ENCODE results near the gene PEX14. TPM values are rescaled to one million over a fixed set of nuclear protein-coding genes. Genes with fewer than 3 reads are reported as not detected.

PEX14 gene
- total RNA-seq, 1 donor: 17.3 TPM

DNA sequence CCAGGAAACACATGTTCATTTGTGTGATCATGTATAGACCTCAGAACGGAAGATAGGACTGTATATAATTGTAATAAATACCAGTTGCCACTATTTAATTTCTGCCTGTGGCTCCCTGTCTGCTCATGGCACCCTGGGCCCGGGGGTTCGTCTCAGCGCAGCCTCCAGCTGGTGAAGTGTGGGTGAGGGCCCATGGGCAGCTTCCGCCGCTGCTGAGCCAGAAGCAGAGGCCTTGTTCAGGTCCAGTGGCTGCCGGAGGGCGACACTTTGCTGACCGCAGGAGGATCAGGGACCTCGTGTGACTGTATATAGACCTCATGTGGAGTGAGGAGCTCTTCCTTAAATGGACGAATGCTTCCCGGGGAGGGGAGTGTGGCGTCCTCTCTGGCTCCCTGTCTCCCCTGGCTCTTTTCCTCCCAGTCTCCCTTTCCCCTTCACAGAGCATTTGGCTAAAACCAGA is 155.9 kb downstream of the PEX14 start:
- H3K4me3 ChIP-seq (ENCODE audit: low read depth, low read length): no peak overlapping the region

GRCh38 chr1:10631121-10631810 is 156.5 kb downstream of the PEX14 start:
- TF ChIP-seq CTCF (IDR thresholded peaks at IDR 0.05; ENCODE audit: insufficient read depth, low read depth, low read length): no peak
- no peak overlapping the region for H3K4me3 ChIP-seq (ENCODE audit: low read depth, low read length)
- no peak for DNase-seq (ENCODE audit: low read depth)

More for the DNA sequence above, 155.9 kb downstream of the PEX14 start:
- TF ChIP-seq CTCF (IDR thresholded peaks at IDR 0.05; ENCODE audit: insufficient read depth, low read depth, low read length): no peak
- no peak for DNase-seq (ENCODE audit: low read depth)

GRCh38 chr1:10631811-10632593 is 157.3 kb downstream of the PEX14 start:
- no peak overlapping the region for H3K4me3 ChIP-seq (ENCODE audit: low read depth, low read length)
- DNase-seq (ENCODE audit: low read depth): no peak
- no peak for TF ChIP-seq CTCF (IDR thresholded peaks at IDR 0.05; ENCODE audit: insufficient read depth, low read depth, low read length)

GRCh38 chr1:10632691-10633090 is 157.9 kb downstream of the PEX14 start:
- no peak for TF ChIP-seq CTCF (IDR thresholded peaks at IDR 0.05; ENCODE audit: insufficient read depth, low read depth, low read length)

DNA sequence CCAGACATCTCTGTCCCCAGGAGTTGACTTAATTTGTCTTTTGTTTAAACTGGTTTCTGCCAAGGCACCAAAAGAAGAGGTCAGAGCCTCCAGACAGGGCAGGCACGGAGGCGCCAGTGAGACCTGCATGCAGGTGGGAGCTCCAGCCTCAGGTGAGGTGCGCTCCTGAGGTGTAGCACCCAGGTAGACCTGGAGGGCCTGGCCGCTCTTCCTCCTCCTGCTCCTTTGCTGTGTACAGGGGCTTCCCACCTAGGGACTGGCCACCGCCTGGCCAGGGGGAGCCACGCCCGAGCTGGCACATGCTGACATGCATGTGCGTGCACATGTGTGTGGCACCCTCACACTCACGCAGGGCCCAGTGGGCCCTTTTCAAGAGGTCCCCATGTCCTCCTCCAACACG is 158.7 kb downstream of the PEX14 start:
- no peak for TF ChIP-seq CTCF (IDR thresholded peaks at IDR 0.05; ENCODE audit: insufficient read depth, low read depth, low read length)
- no peak for DNase-seq (ENCODE audit: low read depth)
- H3K4me3 ChIP-seq (ENCODE audit: low read depth, low read length): no peak overlapping the region

More at GRCh38 chr1:10632691-10633090, 157.9 kb downstream of the PEX14 start:
- DNase-seq (ENCODE audit: low read depth): no peak
- no peak overlapping the region for H3K4me3 ChIP-seq (ENCODE audit: low read depth, low read length)

DNA sequence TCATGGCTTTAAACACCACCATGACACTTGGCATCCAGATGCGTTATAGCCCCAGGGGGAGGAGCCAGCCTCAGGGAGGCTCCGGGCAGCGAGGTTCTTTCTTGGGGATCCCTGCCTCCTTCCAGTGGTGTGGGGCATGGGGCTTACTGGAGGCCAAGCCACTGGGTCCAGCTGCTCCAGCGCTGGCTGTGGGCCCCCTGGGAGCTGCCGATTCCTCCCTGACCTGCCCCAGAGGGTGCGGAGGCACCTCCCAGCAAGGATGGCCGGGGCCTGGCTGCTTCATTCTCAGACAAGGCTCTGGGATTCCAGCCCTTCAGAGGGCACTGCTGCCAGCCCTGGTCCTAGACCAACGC is 159.3 kb downstream of the PEX14 start:
- TF ChIP-seq CTCF (IDR thresholded peaks at IDR 0.05; ENCODE audit: insufficient read depth, low read depth, low read length): no peak
- no peak for DNase-seq (ENCODE audit: low read depth)
- no peak overlapping the region for H3K4me3 ChIP-seq (ENCODE audit: low read depth, low read length)

Measured in fibroblast of villous mesenchyme (primary cell).